GM23338 (cell line): Measurements from ENCODE around the gene LCE7A.

Experiments used
- CREB1 ChIP-seq: fragments of 250-450 bp; sonication (Bioruptor Pico); IDR thresholded peaks from 2 replicates; pipeline ENCODE4 v1.5.0; 2020; ENCODE audit warnings: low read depth, mild to moderate bottlenecking, moderate library complexity
- EZH2 ChIP-seq: fragments of 200-600 bp; sonication (generic); IDR thresholded peaks from one replicate; pipeline ENCODE4 v1.8.0; 2017; ENCODE audit warnings: antibody characterized with exemption, mild to moderate bottlenecking, low read depth; ENCODE audit not compliant: unreplicated experiment
- EZH2phosphoT487 ChIP-seq: fragments of 200-600 bp; sonication (generic); IDR thresholded peaks from one replicate; pipeline ENCODE4 v1.8.1; 2018; ENCODE audit warnings: antibody characterized with exemption; ENCODE audit not compliant: unreplicated experiment
- JUNB ChIP-seq: IDR thresholded peaks from one replicate; pipeline ENCODE4 v1.6.1; 2016; ENCODE audit warnings: antibody characterized with exemption; ENCODE audit not compliant: unreplicated experiment
- NANOG ChIP-seq: IDR thresholded peaks from 2 replicates; pipeline ENCODE4 v1.6.1; 2016; ENCODE audit warnings: antibody characterized with exemption, borderline replicate concordance
- POLR2AphosphoS5 ChIP-seq: IDR thresholded peaks from 2 replicates; pipeline ENCODE4 v1.6.1; 2016; ENCODE audit warnings: antibody characterized with exemption, low read depth
- ZNF114 ChIP-seq: fragments of 250-450 bp; sonication (Bioruptor Pico); IDR thresholded peaks from 2 replicates; pipeline ENCODE4 v1.5.0; 2020; ENCODE audit warnings: mild to moderate bottlenecking, moderate library complexity
- ZNF331 ChIP-seq: fragments of 250-450 bp; sonication (Bioruptor Pico); IDR thresholded peaks from 2 replicates; pipeline ENCODE4 v1.5.0; 2020; ENCODE audit warnings: low read depth, mild to moderate bottlenecking, moderate library complexity
- ZNF462 ChIP-seq: fragments of 250-450 bp; sonication (Bioruptor Pico); IDR thresholded peaks from 2 replicates; pipeline ENCODE4 v1.5.0; 2020; ENCODE audit warnings: mild to moderate bottlenecking, moderate library complexity
- TF ChIP-seq, protein P1 (sequence below): IDR thresholded peaks from one replicate; pipeline ENCODE4 v1.6.1; 2018; ENCODE audit warnings: antibody characterized with exemption; ENCODE audit not compliant: unreplicated experiment
- TF ChIP-seq, protein P2 (sequence below), 2 experiments: fragments of 200-600 bp in 1 of 2; sonication (generic) in 1 of 2; conservative IDR thresholded peaks; 2 replicates each; pipeline versions ENCODE4 v1.5.1 to v1.6.1; 2016 to 2017; ENCODE audit warnings: antibody characterized with exemption in 2 of 2, low read depth in 2 of 2, mild to moderate bottlenecking in 2 of 2, moderate library complexity in 1 of 2
- TF ChIP-seq, protein P3 (sequence below): IDR thresholded peaks from 2 replicates; pipeline ENCODE4 v1.6.1; 2016; ENCODE audit warnings: antibody characterized with exemption

DNA sequence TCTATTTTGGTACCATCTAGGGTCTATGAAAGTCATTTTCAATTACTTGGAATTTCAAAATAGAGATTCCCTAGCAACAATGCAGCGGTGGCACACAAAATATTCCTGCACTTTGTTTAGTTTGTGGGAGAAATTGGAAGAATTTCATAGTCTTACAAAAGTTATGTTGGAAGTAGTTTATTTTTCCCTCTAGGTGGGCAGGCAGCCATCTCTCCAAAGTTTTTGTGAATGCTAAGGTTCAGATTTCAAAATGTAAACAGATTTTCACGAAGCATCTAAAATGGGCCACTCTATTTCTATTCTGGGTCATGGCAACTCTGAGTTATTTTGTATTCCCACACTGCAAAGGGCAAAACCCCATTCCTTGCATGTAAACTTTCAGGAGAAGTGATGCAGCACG, 26.3 kb downstream of the LCE7A start:
- TF ChIP-seq, protein P1, sequence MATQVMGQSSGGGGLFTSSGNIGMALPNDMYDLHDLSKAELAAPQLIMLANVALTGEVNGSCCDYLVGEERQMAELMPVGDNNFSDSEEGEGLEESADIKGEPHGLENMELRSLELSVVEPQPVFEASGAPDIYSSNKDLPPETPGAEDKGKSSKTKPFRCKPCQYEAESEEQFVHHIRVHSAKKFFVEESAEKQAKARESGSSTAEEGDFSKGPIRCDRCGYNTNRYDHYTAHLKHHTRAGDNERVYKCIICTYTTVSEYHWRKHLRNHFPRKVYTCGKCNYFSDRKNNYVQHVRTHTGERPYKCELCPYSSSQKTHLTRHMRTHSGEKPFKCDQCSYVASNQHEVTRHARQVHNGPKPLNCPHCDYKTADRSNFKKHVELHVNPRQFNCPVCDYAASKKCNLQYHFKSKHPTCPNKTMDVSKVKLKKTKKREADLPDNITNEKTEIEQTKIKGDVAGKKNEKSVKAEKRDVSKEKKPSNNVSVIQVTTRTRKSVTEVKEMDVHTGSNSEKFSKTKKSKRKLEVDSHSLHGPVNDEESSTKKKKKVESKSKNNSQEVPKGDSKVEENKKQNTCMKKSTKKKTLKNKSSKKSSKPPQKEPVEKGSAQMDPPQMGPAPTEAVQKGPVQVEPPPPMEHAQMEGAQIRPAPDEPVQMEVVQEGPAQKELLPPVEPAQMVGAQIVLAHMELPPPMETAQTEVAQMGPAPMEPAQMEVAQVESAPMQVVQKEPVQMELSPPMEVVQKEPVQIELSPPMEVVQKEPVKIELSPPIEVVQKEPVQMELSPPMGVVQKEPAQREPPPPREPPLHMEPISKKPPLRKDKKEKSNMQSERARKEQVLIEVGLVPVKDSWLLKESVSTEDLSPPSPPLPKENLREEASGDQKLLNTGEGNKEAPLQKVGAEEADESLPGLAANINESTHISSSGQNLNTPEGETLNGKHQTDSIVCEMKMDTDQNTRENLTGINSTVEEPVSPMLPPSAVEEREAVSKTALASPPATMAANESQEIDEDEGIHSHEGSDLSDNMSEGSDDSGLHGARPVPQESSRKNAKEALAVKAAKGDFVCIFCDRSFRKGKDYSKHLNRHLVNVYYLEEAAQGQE = no peak
- TF ChIP-seq EZH2 = no peak
- TF ChIP-seq POLR2AphosphoS5 = no peak
- TF ChIP-seq, protein P2, sequence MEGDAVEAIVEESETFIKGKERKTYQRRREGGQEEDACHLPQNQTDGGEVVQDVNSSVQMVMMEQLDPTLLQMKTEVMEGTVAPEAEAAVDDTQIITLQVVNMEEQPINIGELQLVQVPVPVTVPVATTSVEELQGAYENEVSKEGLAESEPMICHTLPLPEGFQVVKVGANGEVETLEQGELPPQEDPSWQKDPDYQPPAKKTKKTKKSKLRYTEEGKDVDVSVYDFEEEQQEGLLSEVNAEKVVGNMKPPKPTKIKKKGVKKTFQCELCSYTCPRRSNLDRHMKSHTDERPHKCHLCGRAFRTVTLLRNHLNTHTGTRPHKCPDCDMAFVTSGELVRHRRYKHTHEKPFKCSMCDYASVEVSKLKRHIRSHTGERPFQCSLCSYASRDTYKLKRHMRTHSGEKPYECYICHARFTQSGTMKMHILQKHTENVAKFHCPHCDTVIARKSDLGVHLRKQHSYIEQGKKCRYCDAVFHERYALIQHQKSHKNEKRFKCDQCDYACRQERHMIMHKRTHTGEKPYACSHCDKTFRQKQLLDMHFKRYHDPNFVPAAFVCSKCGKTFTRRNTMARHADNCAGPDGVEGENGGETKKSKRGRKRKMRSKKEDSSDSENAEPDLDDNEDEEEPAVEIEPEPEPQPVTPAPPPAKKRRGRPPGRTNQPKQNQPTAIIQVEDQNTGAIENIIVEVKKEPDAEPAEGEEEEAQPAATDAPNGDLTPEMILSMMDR (conservative IDR thresholded peaks at IDR 0.05; ENCODE audit: low read depth in 2 of 2) = no peak
- TF ChIP-seq EZH2phosphoT487 = no peak
- TF ChIP-seq ZNF114 (CRISPR knock-in tag) = no peak
- no peak for TF ChIP-seq JUNB
- TF ChIP-seq CREB1 = no peak
- no peak for TF ChIP-seq ZNF331
- no peak for TF ChIP-seq ZNF462
- TF ChIP-seq, protein P3, sequence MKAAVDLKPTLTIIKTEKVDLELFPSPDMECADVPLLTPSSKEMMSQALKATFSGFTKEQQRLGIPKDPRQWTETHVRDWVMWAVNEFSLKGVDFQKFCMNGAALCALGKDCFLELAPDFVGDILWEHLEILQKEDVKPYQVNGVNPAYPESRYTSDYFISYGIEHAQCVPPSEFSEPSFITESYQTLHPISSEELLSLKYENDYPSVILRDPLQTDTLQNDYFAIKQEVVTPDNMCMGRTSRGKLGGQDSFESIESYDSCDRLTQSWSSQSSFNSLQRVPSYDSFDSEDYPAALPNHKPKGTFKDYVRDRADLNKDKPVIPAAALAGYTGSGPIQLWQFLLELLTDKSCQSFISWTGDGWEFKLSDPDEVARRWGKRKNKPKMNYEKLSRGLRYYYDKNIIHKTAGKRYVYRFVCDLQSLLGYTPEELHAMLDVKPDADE = no peak
- no peak for TF ChIP-seq NANOG
